ENCODE results near the gene MAP2K7. TPM values are rescaled to one million over a fixed set of nuclear protein-coding genes. Genes with fewer than 3 reads are reported as not detected.

MAP2K7 gene
- total RNA-seq, 1 experiment from 2014 or later, result 59.1 TPM

DNA sequence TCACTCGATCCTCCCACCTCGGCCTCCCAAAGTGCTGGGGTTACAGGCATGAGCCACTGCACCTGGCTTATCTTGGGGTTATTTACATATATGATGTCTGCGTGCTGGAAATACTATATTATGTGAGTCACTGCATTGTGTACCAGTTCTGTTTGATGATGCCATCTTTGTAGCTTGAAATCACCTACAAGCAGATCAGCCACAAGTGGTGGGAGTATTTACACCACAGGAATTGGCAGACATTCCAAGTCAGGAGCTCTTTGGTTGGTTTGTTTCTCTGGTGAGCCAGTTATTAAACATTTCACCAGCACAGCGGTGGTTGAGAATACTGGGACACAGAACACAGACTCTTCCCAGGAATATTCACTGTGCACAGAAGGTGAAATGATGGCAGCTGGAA is 44.3 kb downstream of the MAP2K7 start:
- Histone ChIP-seq H3K36me3 (ENCODE audit: control insufficient read depth in 1 of 2, insufficient read depth in 2 of 2, low read length in 2 of 2) (no peaks in the 10 kb centered on the region; a peak in 1 of 4 replicates), H3K4me3 (replicated peaks in 1 of 2; ENCODE audit: low read depth in 1 of 2, low read length in 2 of 2) (no peak overlapping the region), H3K9me2 (ENCODE audit: insufficient read depth) (no peaks in the 10 kb centered on the region), H3K4me2 (ENCODE audit: low read length) (no peak overlapping the region), H4K20me1 (ENCODE audit: insufficient read depth) (no peaks in the 10 kb centered on the region), H3K27ac (ENCODE audit: low read depth, low read length) (no peak overlapping the region), H2AFZ (ENCODE audit: low read depth, low read length, poor library complexity, severe bottlenecking) (no peak overlapping the region), H3K9me3 (ENCODE audit: control insufficient read depth in 1 of 2, insufficient read depth in 1 of 2, low read depth in 1 of 2, low read length in 2 of 2) (no peaks in the 10 kb centered on the region), H3K27me3 (ENCODE audit: insufficient read depth, low read length) (no peaks in the 10 kb centered on the region), H3K9ac (ENCODE audit: low read length) (no peak overlapping the region), H3K79me2 (ENCODE audit: insufficient read depth, low read length) (peaks cover 5% of the 10 kb centered on the region), H3K4me1 (ENCODE audit: control insufficient read depth in 1 of 2, insufficient read depth in 2 of 2, low read length in 2 of 2) (peaks cover 4 to 11% of the 10 kb centered on the region in 2 experiments; a peak in 3 of 4 replicates)
- intact Hi-C loops (cut with micrococcal nuclease), result no loop called here
- ChIA-PET POLR2A (no interaction called here), CTCF (interaction anchor here (0.5 to 0.9 kb wide), 2 partner anchors 23 to 27 kb away, joined by 3 to 7 read pairs; no protein-coding TSS in a partner anchor), RAD21 (ENCODE audit: low non-redundant PET in 1 of 2, low total read pairs in 2 of 2, uncharacterized antibody in 2 of 2, unreplicated experiment in 2 of 2) (no interaction called here)
- BruUV-seq (replicated peaks), result no TSS peak
- ATAC-seq, result no peak
- no peak for DNase-seq (ENCODE audit: low read depth, low spot score)
- TF ChIP-seq CEBPB (IDR thresholded peaks at IDR 0.05; ENCODE audit: low read depth) (no peak), EGR1 (IDR thresholded peaks at IDR 0.05; ENCODE audit: low read depth) (no peak), EZH2phosphoT487 (IDR thresholded peaks at IDR 0.05; ENCODE audit: borderline replicate concordance) (no peak), CBX3 (IDR thresholded peaks at IDR 0.05; ENCODE audit: low read depth) (no peak), FOSL1 (IDR thresholded peaks at IDR 0.05; ENCODE audit: low read depth) (no peak), SP1 (IDR thresholded peaks at IDR 0.05; ENCODE audit: low read depth) (no peak), ZNF274 (IDR thresholded peaks at IDR 0.05; ENCODE audit: low read depth, low read length) (no peak), SRF (IDR thresholded peaks at IDR 0.05; ENCODE audit: low read depth) (no peak), JUND (IDR thresholded peaks at IDR 0.05) (no peak), RAD21 (IDR thresholded peaks at IDR 0.05; ENCODE audit: low read depth) (no peak), TCF7L2 (IDR thresholded peaks at IDR 0.05; ENCODE audit: borderline replicate concordance, extremely low read depth, insufficient read depth, insufficient read length) (no peak), EZH2 (IDR thresholded peaks at IDR 0.05) (no peak), POLR2A (IDR thresholded peaks at IDR 0.05; ENCODE audit: borderline replicate concordance, extremely low read depth, insufficient read depth, insufficient read length) (no peak)
- TF ChIP-seq, protein P1, sequence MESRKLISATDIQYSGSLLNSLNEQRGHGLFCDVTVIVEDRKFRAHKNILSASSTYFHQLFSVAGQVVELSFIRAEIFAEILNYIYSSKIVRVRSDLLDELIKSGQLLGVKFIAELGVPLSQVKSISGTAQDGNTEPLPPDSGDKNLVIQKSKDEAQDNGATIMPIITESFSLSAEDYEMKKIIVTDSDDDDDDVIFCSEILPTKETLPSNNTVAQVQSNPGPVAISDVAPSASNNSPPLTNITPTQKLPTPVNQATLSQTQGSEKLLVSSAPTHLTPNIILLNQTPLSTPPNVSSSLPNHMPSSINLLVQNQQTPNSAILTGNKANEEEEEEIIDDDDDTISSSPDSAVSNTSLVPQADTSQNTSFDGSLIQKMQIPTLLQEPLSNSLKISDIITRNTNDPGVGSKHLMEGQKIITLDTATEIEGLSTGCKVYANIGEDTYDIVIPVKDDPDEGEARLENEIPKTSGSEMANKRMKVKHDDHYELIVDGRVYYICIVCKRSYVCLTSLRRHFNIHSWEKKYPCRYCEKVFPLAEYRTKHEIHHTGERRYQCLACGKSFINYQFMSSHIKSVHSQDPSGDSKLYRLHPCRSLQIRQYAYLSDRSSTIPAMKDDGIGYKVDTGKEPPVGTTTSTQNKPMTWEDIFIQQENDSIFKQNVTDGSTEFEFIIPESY (IDR thresholded peaks at IDR 0.05; ENCODE audit: extremely low read depth, insufficient replicate concordance, low read length), result no peak
- TF ChIP-seq, protein P2, sequence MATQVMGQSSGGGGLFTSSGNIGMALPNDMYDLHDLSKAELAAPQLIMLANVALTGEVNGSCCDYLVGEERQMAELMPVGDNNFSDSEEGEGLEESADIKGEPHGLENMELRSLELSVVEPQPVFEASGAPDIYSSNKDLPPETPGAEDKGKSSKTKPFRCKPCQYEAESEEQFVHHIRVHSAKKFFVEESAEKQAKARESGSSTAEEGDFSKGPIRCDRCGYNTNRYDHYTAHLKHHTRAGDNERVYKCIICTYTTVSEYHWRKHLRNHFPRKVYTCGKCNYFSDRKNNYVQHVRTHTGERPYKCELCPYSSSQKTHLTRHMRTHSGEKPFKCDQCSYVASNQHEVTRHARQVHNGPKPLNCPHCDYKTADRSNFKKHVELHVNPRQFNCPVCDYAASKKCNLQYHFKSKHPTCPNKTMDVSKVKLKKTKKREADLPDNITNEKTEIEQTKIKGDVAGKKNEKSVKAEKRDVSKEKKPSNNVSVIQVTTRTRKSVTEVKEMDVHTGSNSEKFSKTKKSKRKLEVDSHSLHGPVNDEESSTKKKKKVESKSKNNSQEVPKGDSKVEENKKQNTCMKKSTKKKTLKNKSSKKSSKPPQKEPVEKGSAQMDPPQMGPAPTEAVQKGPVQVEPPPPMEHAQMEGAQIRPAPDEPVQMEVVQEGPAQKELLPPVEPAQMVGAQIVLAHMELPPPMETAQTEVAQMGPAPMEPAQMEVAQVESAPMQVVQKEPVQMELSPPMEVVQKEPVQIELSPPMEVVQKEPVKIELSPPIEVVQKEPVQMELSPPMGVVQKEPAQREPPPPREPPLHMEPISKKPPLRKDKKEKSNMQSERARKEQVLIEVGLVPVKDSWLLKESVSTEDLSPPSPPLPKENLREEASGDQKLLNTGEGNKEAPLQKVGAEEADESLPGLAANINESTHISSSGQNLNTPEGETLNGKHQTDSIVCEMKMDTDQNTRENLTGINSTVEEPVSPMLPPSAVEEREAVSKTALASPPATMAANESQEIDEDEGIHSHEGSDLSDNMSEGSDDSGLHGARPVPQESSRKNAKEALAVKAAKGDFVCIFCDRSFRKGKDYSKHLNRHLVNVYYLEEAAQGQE (IDR thresholded peaks at IDR 0.05; ENCODE audit: low read depth), result no peak
- TF ChIP-seq, protein P3, sequence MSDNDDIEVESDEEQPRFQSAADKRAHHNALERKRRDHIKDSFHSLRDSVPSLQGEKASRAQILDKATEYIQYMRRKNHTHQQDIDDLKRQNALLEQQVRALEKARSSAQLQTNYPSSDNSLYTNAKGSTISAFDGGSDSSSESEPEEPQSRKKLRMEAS (IDR thresholded peaks at IDR 0.05), result no peak
- TF ChIP-seq, protein P4, sequence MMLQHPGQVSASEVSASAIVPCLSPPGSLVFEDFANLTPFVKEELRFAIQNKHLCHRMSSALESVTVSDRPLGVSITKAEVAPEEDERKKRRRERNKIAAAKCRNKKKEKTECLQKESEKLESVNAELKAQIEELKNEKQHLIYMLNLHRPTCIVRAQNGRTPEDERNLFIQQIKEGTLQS (IDR thresholded peaks at IDR 0.05), result no peak

All from HCT116 (cell line).